ENCODE results near the gene ENPP3.
A peak's percentile ranks its signal among the peaks of the same experiment; 100 is the strongest.

Gene ENPP3

DNA sequence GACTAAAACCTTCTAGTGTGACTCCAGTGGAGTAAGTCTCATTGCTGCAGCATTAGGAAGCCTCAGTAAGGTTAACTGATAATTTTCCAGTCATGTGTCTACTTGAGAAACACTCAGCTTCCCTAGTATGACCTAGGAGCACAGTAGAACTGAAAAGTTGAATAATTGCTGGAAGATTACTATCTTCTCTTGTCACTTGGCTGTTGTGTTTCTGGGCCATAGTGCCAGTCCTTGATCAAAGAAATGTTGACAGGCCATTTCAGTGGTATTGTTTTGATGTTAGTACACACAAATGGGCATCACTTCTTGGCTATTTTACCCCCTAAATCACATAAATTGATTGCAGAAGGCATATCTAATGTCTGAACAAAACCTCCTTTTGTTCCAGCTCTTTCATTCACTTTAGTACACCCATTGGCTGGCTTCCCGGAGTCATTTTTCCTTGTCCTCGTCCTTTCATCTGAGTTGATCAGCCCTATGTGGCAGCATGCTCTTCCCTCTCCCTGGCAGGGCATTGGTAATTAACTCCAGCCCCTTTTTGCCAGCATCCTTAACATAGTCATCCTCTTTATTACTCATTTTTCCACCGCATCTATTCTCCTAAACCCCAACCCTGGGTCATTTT lies 6.0 kb downstream of the ENPP3 start:
- no peak for DNase-seq (ENCODE audit: low read depth)

DNA sequence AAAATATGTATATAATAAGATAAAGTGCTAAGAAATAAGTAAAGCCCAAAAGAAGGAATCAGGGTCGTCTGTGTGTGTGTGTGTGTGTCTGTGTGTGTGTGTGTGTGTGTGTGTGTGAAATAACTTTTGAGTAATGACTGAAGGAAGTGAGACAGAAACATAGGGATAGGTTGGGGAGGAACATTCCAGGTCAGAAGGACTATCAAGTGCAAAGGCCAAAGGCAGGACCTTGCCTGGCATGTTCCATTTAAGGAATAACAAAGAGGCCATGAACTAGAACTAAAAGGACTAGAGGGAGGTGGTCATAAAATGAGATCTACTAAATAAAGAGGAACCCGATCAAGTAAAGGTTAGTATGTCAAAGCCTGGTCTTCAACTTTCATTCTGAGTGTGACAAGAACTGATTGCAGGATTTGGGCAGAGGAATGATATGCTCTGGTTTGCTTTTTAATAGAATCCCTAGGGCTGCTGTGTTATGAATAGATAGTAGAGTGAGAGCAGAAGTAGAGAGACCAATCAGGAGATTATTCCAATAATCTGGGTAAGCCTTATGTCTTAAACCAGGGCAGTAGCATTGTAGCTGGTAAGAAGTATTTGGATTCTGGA lies 6.9 kb downstream of the ENPP3 start:
- no peak for DNase-seq (ENCODE audit: low read depth)

DNA sequence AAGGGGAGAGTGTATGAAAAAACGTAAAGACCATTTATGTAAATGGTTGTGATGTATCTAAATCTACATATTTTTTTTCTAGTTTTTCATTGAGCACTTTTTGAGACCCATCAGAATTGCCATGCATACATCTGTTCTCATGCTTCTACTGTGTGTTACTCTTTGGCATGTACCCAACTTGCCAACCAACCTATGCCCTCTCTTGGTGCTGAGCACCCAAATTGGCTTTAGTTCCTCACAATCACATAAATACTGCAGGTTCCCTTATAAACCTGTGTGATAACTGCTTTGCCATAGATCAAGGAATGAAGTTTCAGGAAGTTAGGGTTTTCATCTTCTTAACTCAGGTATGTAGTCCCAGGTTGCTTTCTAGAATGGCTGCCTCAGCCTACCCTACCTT lies 7.8 kb downstream of the ENPP3 start:
- no peak for DNase-seq (ENCODE audit: low read depth)

GRCh38 chr6:131645846-131646245 lies 8.7 kb downstream of the ENPP3 start:
- no peak for DNase-seq (ENCODE audit: low read depth)

DNA sequence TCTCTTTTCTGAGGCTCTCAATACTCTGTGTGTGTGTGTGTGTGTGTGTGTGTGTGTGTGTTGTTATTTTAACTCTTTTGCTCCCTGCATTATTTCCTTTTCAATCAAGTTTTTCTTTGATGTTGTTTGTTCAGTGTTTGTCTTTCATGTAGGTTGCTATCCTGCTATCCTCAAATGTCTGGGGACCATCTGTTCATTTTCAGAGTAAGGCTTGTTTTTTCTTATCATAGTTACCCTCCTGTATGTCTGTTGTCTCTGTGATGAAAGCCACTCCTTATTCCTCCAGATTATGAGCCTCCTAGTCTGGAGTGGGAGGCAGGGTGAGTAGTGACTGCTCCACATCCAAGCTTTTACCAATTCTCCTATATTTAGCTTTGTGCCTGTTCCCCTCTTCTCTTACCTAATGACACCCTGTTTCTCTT lies 9.2 kb downstream of the ENPP3 start:
- DNase-seq (ENCODE audit: low read depth), result no peak

DNA sequence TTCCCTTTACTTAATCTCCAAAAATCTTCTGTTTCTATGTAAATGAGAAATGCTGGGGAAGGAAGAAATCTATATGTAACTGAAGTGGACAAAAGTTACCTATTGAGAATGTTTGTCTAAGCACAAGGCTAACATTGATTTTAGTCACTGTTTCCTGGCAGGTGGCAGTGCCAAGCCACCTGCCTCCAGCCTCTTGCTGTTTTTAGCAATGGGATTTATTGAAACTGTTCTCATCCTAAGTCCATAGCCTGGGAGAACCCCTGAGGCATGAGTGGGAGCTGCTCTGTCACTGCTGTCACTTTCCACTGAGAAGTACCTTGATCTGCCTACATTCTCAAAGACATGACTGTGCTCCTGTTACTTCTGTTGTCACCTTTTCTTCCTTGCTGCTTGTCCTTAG lies 14.7 kb downstream of the ENPP3 start:
- no peak for DNase-seq (ENCODE audit: low read depth)

- no peak for DNase-seq (ENCODE audit: low read depth)
These were observed 15.4 kb downstream of the ENPP3 start for GRCh38 chr6:131652472-131652871.

DNA sequence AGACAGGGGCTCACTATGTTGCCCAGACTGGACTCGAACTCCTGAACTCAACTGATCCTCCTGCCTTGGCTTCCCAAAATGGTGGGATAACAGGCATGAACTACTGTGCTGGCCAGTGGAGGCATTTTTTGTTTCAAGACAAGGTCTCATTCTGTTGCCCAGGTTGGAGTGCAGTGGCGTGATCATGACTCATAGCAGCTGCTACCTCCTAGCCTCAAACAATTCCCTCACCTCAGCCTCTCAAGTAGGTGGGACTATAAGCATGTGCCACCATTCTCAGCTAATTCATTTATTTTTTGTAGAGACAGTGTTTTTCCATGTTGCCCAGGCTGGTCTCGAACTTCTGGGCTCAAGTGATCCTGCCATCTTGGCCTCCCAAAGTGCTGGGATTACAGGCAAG lies 17.2 kb downstream of the ENPP3 start:
- no peak for DNase-seq (ENCODE audit: low read depth)

GRCh38 chr6:131655387-131655786 lies 18.3 kb downstream of the ENPP3 start:
- no peak for DNase-seq (ENCODE audit: low read depth)

- no peak for DNase-seq (ENCODE audit: low read depth)
These were observed 18.8 kb downstream of the ENPP3 start for GRCh38 chr6:131655951-131656350.

DNA sequence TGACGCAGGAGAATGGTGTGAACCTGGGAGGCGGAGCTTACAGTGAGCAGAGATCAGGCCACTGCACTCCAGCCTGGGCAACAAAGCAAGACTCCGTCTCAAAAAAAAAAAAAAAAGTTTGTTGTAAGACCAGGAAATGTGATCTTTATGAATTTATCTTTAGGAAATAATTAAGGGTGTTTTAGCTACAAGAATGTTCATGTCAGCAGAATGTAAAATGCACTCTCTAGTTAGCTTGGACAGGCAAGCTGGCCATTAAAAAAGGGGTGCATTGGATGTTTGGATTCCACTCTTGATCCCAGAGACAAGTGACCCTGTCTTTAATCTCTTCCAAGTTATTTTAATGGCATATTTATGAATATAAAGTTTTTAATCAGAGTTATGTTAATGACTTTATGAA lies 19.6 kb downstream of the ENPP3 start:
- DNase-seq (ENCODE audit: low read depth), result no peak

DNA sequence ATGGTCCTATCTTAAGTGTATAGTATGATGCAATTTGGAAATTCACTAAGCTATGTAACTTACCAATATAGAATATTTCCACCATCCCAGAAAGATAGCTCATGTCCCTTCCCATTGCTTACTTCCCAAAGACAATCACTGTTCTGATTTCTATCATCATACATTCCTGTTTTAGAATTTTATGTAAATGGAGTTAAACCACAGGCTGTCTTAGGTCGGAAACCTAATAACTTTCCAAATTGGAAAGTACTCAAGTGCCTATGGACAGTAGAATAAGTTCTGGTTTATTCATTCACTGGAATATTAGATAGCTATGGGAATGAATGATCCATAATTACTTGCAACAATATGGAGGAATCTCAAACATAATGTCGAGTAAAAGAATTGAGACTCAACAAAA lies 20.1 kb downstream of the ENPP3 start:
- DNase-seq (ENCODE audit: low read depth), result no peak

GRCh38 chr6:131657630-131658111 lies 20.6 kb downstream of the ENPP3 start:
- DNase-seq (ENCODE audit: low read depth), result peak; percentile 58

DNA sequence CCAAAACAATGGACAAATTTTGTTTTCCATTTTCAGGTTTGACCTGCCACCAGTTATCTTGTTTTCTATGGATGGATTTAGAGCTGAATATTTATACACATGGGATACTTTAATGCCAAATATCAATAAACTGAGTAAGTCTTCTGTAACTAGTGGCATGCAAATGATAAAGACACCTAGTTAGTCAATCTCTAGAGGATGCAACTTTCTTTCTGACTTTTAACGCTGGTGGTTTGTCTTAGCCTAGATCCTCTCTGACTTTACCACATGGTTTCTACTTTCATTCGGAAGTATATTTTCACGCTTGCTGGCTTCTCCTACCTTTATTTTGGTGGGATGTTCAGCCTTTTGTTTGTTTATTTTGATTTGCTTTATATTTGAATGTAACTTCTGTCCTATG lies 21.2 kb downstream of the ENPP3 start:
- DNase-seq (ENCODE audit: low read depth), result no peak

DNA sequence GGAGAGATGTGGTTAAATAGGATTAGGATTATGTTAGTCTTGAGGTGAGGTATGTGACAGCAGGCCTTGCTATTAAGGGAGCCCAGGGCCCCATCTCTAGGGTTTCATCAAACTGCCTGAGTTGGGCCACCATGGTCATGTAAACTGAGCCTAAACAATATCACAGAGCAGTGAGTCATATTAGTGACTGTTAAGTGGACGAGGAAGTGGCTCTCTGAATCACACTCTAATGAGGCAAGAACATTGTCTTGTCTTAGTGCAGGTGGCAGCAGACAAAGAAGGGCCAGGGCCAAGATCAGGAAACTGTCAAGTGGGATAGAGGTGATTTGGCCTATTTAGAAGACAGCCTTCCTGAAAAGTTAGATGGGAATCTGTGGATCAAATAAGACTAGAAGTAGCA lies 23.1 kb downstream of the ENPP3 start:
- DNase-seq (ENCODE audit: low read depth), result no peak

DNA sequence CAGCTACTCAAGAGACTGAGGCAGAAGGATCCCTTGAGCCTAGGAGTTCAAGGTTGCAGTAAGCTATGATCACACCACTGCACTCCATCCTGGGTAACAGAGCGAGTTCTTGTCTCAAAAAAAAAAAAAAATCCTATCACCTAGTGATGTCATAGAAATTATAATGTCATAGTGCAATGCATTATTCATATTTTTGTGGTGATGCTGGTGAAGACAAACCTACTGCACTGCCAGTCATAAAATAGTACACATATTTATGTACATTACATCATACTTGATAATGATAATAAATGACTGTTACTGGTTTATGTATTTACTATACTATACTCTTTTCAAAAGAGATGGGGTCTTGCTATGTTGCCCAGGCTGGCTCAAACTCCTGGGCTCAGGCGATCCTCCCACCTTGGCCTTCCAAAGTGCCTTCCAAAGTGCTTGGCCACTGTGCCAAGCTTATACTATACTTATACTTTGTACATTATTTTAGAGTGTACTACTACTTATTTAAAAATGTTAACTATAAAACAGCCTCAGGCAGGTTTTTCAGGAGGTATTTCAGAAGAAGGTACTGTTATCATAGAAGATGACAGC lies 26.6 kb downstream of the ENPP3 start:
- no peak for DNase-seq (ENCODE audit: low read depth)

DNA sequence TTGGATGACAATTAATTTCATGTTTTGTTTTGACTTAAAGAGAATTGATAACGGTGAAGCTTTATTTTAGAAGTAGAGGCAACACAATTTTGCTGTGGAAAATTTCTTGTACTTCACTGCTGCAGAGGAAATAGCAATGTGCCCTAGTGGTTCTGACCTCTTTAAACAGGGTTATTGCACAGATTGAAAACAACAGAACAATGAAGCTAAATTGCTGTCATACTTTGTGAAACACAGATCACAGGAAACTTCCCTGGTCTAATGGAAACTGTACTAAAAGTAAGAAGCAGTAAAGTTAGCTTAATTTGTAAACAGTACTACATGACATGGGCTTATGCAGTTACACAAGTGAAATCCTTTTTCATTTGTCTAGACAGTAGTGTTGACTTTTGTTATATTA lies 32.8 kb downstream of the ENPP3 start:
- no peak for DNase-seq (ENCODE audit: low read depth)

DNA sequence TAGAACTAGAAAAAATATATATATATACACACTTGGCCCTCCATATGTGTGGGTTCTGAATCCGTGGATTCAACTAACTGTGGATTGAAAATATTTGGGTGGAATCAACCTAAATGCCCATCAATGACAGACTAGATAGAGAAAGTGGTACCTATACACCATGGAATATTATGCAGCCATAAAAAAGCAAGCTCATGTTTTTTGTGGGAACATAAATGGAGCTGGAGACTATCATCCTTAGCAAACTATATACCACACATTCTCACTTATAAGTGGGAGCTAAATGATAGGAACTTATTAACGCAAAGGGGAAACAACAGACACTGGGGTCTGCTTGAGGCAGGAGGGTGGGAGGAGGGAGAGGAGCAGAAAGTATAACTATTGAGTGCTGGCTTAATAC lies 36.1 kb downstream of the ENPP3 start:
- DNase-seq (ENCODE audit: low read depth), result no peak

DNA sequence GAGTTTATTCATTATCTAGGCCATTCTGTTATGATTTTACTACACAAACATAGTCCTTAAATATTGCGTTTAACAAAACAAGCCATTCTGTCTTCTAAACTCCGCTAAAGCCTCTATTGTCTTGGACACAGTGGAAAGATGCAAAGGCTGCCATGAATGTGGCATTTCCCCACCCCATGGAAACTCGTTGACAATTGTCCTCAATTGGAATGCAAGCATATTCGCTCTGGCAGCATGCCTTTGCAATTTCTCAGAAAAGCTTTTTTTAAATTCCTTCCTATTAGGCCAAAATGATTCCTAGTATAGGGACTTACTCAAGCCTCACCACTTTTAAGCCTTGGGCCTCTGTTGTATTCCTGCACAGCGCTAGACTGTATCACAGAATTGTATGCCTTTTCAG lies 41.3 kb downstream of the ENPP3 start:
- no peak for DNase-seq (ENCODE audit: low read depth)

DNA sequence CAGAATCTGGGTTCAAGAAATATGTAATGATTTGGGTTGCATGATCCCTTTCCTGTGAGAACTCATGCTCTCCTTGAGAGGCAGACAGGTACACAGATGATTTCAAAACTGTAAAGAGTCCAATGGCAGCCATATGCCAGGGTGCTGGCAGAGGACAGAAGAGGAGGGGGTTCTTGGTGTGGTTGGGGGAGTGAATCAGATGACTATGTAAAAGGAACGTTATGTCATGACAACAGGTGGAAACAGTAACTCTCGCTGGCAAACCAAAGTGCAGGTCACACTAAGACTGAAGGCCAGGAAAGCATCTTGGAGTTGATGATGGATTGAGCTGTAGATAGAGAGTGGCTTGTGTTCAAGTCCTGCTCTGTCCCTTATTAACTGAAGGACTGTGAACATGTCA lies 43.8 kb downstream of the ENPP3 start:
- no peak for DNase-seq (ENCODE audit: low read depth)

DNA sequence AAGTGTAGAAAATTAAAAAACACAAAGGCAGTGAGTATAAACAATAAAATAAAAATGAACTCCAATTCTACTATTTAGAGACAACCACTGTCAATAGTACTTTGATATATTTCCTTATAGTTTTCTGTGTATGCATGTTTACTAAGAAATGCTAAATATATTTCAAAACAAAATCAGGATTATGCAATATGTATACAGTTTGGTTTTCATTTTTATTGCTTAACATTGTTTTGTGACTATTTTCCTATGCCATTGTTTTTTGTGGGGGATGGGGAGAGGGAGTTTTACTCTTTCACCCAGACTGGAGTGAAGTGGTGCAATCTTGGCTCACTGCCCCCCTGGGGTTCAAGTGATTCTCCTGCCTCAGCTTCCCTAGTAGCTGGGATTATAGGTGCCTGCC lies 44.5 kb downstream of the ENPP3 start:
- DNase-seq (ENCODE audit: low read depth), result no peak

DNA sequence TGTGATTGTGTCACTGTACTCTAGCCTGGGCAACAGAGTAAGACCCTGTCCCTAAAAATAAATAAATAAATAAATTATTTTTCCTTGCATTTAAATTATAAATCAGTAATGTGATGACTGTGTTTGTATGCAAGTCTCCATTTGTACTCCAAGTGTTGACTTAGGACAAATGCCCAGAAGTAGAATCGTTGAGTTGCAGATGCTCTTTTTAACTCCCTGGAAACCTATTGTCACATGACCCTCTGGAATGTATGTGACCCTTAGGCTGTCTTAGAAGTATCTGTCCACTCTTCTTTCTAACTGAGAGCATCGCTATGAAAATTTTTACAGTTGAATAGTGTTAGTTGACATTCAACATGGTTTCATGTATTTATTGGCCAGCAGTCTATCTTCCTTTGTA lies 45.3 kb downstream of the ENPP3 start:
- no peak for DNase-seq (ENCODE audit: low read depth)

- no peak for DNase-seq (ENCODE audit: low read depth)
These were observed 46.4 kb downstream of the ENPP3 start for GRCh38 chr6:131683479-131683878.

GRCh38 chr6:131685266-131685780 lies 48.2 kb downstream of the ENPP3 start:
- no peak for DNase-seq (ENCODE audit: low read depth)
